ENCODE results near the gene MYOM3.

DNA sequence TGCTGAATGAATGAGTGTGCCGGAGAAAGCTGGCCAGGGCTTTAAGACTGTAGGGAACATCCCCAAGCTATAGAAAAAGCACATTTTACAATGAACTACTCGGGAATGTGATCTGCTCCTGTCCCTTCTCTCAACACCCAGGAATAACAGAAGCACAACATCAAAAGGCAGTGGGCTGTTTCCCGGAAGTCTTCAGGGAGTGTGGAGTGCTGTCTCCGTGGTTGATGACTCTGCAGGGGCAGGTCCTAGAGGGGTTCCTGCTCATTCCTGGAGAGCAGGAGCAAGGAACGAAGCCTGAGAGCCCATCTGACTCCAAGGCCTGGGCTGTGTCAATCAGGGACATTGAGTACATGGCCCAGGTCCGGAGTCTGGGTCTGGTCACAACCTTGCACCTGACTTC is 35.9 kb upstream of the MYOM3 start:
- TF ChIP-seq POLR2A (IDR thresholded peaks at IDR 0.05) = no peak
- TF ChIP-seq, protein P1, sequence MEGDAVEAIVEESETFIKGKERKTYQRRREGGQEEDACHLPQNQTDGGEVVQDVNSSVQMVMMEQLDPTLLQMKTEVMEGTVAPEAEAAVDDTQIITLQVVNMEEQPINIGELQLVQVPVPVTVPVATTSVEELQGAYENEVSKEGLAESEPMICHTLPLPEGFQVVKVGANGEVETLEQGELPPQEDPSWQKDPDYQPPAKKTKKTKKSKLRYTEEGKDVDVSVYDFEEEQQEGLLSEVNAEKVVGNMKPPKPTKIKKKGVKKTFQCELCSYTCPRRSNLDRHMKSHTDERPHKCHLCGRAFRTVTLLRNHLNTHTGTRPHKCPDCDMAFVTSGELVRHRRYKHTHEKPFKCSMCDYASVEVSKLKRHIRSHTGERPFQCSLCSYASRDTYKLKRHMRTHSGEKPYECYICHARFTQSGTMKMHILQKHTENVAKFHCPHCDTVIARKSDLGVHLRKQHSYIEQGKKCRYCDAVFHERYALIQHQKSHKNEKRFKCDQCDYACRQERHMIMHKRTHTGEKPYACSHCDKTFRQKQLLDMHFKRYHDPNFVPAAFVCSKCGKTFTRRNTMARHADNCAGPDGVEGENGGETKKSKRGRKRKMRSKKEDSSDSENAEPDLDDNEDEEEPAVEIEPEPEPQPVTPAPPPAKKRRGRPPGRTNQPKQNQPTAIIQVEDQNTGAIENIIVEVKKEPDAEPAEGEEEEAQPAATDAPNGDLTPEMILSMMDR (IDR thresholded peaks at IDR 0.05) = no peak
